Progenitor cell of endocrine pancreas (in vitro differentiated cells): ENCODE data around the gene ZDHHC21. TPM values are rescaled to one million over a fixed set of nuclear protein-coding genes. Genes with fewer than 3 reads are reported as not detected.

ENCODE experiments used
- DNase-seq: peaks from one replicate; pipeline ENCODE4 v3.0.0; 2021; ENCODE audit warnings: low spot score; ENCODE audit not compliant: unreplicated experiment
- H3K27ac Mint-ChIP-seq: 2 replicates; pipeline ENCODE4 v1.8.0; 2021; ENCODE audit warnings: mild to moderate bottlenecking, moderate library complexity, mixed read lengths
- H3K27me3 Mint-ChIP-seq: 2 replicates; pipeline ENCODE4 v1.8.0; 2021; ENCODE audit warnings: mixed read lengths
- H3K36me3 Mint-ChIP-seq: 2 replicates; pipeline ENCODE4 v1.8.0; 2022; ENCODE audit warnings: mixed read lengths; ENCODE audit not compliant: insufficient read depth
- H3K4me1 Mint-ChIP-seq: 2 replicates; pipeline ENCODE4 v1.8.0; 2021; ENCODE audit warnings: low read depth, mixed read lengths
- H3K4me3 Mint-ChIP-seq: 2 replicates; pipeline ENCODE4 v1.8.0; 2021; ENCODE audit warnings: low read depth, mild to moderate bottlenecking, moderate library complexity, mixed read lengths
- H3K9me3 Mint-ChIP-seq: 2 replicates; pipeline ENCODE4 v1.8.0; 2021; ENCODE audit warnings: low read depth, mixed read lengths
- total RNA-seq: library from RNA; stranded (reverse); gene quantifications from 2 replicates; pipeline ENCODE4 v1.2.1, GENCODE V29; 2021
- TF ChIP-seq, protein P1 (sequence below): fragments of 200-600 bp; sonication (generic); IDR thresholded peaks from one replicate; pipeline ENCODE4 v1.5.0; 2021; ENCODE audit warnings: antibody characterized with exemption, mild to moderate bottlenecking; ENCODE audit not compliant: unreplicated experiment

ZDHHC21 gene
- total RNA-seq, 1 donor from 2014 or later: 20.0 TPM

DNA sequence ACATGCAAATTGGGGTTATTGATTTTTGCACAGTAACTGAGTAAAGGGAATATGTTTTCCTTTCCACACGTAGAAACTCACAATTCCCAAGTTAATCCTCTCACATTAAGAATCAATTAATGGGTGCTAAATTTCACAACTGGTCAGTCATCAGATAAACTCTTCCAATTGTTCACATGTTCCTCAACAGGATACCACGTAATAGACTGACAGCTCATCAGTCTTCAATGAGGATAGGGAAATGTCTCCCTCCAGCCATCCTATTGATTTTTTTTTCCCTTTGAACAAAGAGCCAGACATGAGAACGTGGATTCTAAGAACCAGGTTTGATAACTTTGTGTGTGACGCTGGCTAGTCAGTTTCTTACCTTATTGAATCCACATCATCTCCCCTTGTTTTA is 30.1 kb upstream of the ZDHHC21 start:
- Mint-ChIP-seq H3K27ac (no peak overlapping the region), H3K9me3 (no peaks in the 10 kb centered on the region), H3K4me1 (peaks cover 16% of the 10 kb centered on the region), H3K4me3 (no peak overlapping the region), H3K36me3 (no peaks in the 10 kb centered on the region), H3K27me3 (peaks cover 47% of the 10 kb centered on the region)
- TF ChIP-seq, protein P1, sequence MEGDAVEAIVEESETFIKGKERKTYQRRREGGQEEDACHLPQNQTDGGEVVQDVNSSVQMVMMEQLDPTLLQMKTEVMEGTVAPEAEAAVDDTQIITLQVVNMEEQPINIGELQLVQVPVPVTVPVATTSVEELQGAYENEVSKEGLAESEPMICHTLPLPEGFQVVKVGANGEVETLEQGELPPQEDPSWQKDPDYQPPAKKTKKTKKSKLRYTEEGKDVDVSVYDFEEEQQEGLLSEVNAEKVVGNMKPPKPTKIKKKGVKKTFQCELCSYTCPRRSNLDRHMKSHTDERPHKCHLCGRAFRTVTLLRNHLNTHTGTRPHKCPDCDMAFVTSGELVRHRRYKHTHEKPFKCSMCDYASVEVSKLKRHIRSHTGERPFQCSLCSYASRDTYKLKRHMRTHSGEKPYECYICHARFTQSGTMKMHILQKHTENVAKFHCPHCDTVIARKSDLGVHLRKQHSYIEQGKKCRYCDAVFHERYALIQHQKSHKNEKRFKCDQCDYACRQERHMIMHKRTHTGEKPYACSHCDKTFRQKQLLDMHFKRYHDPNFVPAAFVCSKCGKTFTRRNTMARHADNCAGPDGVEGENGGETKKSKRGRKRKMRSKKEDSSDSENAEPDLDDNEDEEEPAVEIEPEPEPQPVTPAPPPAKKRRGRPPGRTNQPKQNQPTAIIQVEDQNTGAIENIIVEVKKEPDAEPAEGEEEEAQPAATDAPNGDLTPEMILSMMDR: no peak
- no peak for DNase-seq

- H3K9me3 Mint-ChIP-seq: no peaks in the 10 kb centered on the region
- no peak for DNase-seq
- peaks cover 16% of the 10 kb centered on the region for H3K4me1 Mint-ChIP-seq
- H3K27me3 Mint-ChIP-seq: peaks cover 42% of the 10 kb centered on the region
- H3K36me3 Mint-ChIP-seq: no peaks in the 10 kb centered on the region
- TF ChIP-seq, protein P1: no peak
- no peak within 1 kb of the TSS for H3K4me3 Mint-ChIP-seq
- no peak within 1 kb of the TSS for H3K27ac Mint-ChIP-seq
Observed at GRCh38 chr9:14722391-14723035, 29.3 kb upstream of the ZDHHC21 start, which contains the start of gene CER1. Gene CER1, minus strand, starts transcription at chr9:14722733. Its CDS starts 61 bp downstream, at chr9:14722672.

DNA sequence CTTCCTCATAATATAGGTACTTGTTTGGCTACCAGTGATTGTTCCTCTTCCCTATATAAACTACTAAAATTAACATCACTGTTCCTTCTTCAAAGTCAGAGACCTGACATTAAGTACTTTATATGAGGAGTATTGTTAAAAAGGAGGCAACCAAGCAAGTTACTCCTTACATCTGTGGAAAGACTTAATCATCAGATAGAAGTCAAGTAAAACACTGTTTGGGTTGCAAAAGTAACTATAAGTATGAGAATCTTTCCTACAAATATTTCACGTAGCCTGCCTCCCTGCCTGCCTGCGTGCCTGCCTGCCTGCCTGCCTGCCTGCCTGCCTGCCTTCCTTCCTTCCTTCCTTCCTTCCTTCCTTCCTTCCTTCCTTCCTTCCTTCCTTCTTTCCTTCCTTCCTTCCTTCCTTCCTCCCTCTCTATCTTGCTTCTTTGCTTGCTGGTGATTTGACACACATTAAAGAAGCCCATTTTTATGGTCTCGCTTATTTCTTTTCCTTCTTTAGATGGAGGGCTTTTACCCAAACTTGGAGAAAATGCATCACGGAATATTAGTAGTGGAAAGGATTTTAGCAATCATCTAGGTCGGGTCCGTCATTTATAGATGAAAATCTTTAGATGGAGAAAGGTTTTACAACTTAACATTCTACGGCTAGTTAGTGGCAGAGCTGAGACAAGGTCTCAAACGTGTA is 26.1 kb upstream of the ZDHHC21 start:
- TF ChIP-seq, protein P1: no peak

DNA sequence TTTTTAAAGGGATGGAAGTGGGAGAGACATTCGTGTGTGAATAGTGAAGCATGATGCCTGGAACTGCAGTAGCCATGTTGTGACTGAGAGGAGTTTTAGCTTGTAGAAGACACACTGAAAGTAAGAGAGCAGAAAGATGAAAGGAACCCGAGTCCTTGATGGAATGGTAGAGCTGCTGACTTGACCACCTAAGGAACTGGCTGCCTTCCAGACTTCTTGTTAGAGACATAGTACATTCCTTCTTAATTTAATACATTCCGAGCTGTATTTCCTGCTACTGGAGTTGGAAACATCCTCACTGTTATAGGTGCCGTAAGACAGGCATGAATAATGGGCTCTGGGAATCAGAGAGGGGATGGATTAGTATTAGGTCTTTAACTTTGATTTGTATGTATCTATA is 21.9 kb upstream of the ZDHHC21 start:
- Mint-ChIP-seq H3K4me3 (no peak overlapping the region), H3K27me3 (peaks cover 8% of the 10 kb centered on the region), H3K27ac (no peak overlapping the region), H3K4me1 (no peaks in the 10 kb centered on the region), H3K36me3 (no peaks in the 10 kb centered on the region), H3K9me3 (peaks cover 4% of the 10 kb centered on the region)
- no peak for DNase-seq
- TF ChIP-seq, protein P1: no peak

More for the DNA sequence above, 26.1 kb upstream of the ZDHHC21 start:
- Mint-ChIP-seq H3K4me3 (no peak overlapping the region), H3K36me3 (no peaks in the 10 kb centered on the region), H3K9me3 (no peaks in the 10 kb centered on the region), H3K27ac (no peak overlapping the region), H3K27me3 (peaks cover 39% of the 10 kb centered on the region), H3K4me1 (peaks cover 16% of the 10 kb centered on the region)
- DNase-seq: no peak

DNA sequence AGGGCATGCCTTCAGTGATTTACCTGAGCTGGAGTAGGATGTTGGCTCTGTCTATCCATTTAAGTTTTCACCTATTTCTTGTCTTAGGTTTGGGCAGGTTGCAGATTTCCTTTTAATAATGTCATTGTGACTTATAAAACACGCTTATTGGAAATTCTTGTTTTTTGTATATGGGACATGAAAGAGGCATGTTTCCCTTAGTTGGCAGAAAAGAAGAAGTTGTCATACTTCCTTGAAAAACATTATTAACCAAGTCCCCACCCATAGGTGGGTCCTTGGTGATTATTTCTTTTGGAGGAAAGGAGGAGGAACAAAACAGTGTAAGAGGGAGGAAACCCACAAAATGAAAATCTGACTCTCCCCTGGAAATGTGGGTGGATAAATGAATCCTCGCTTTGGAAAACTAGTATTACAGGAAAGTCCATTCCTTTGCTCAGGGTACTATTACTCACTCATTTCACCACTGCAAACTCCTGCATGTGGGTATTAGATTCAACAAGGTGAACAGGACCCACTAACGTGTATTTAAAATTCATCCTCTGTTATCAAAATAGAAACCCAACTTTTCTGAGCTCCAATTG is 20.0 kb upstream of the ZDHHC21 start:
- no peak for DNase-seq
- no peak overlapping the region for H3K27ac Mint-ChIP-seq
- no peaks in the 10 kb centered on the region for H3K4me1 Mint-ChIP-seq
- peaks cover 1% of the 10 kb centered on the region for H3K36me3 Mint-ChIP-seq
- peaks cover 19% of the 10 kb centered on the region for H3K9me3 Mint-ChIP-seq
- TF ChIP-seq, protein P1: no peak
- no peak overlapping the region for H3K4me3 Mint-ChIP-seq
- no peaks in the 10 kb centered on the region for H3K27me3 Mint-ChIP-seq
